Measurements from ENCODE around the gene WNK2. TPM values are rescaled to one million over a fixed set of nuclear protein-coding genes. Genes with fewer than 3 reads are reported as not detected.

The WNK2 gene
- total RNA-seq, 4 donors from 2014 or later, result 0.28 to 1.7 (median 0.47) TPM

GRCh38 chr9:93296889-93297480 is 113.0 kb downstream of the WNK2 start:
- ATAC-seq (ENCODE audit: low FRiP score), result no peak
- no peak for DNase-seq (ENCODE audit: low spot score)

DNA sequence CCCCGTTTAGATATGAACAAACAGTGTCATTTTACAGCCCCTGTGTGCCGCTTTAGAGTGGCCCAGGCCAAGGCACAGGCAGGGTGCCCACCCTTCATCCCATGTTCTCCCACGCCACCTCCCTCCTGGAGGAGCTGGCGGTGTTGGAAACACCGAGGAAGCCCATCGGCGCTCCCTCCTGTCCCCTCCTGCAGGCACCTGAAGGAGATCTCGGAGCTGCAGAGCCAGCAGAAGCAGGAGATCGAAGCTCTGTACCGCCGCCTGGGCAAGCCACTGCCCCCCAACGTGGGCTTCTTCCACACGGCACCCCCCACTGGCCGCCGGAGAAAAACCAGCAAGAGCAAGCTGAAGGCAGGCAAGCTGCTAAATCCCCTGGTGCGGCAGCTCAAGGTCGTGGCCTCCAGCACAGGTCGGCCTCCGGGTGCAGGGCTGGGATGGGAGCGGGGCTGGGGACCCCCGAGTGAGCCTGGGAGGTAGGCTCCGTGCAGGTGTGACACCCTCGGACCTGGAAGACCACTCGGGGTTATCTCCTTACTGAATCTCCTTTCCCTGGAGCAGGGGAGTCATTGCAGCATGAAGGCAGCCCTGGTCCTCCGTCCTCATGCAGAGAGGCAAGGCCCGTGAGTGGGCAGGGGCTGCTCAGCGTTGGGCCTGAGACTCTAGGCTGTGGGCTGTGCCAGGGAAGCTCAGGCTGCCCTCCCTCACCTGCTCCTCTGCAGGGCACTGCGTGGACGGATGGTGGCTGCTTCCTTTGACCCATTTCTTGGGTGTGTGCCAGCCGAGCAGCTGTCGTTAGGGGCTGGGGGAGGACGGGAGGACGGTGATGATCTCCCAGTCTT is 113.9 kb downstream of the WNK2 start:
- no peak for DNase-seq (ENCODE audit: low spot score)

More at GRCh38 chr9:93296889-93297480, 113.0 kb downstream of the WNK2 start:
- TF ChIP-seq, protein P1, sequence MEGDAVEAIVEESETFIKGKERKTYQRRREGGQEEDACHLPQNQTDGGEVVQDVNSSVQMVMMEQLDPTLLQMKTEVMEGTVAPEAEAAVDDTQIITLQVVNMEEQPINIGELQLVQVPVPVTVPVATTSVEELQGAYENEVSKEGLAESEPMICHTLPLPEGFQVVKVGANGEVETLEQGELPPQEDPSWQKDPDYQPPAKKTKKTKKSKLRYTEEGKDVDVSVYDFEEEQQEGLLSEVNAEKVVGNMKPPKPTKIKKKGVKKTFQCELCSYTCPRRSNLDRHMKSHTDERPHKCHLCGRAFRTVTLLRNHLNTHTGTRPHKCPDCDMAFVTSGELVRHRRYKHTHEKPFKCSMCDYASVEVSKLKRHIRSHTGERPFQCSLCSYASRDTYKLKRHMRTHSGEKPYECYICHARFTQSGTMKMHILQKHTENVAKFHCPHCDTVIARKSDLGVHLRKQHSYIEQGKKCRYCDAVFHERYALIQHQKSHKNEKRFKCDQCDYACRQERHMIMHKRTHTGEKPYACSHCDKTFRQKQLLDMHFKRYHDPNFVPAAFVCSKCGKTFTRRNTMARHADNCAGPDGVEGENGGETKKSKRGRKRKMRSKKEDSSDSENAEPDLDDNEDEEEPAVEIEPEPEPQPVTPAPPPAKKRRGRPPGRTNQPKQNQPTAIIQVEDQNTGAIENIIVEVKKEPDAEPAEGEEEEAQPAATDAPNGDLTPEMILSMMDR (IDR thresholded peaks at IDR 0.05), result no peak

DNA sequence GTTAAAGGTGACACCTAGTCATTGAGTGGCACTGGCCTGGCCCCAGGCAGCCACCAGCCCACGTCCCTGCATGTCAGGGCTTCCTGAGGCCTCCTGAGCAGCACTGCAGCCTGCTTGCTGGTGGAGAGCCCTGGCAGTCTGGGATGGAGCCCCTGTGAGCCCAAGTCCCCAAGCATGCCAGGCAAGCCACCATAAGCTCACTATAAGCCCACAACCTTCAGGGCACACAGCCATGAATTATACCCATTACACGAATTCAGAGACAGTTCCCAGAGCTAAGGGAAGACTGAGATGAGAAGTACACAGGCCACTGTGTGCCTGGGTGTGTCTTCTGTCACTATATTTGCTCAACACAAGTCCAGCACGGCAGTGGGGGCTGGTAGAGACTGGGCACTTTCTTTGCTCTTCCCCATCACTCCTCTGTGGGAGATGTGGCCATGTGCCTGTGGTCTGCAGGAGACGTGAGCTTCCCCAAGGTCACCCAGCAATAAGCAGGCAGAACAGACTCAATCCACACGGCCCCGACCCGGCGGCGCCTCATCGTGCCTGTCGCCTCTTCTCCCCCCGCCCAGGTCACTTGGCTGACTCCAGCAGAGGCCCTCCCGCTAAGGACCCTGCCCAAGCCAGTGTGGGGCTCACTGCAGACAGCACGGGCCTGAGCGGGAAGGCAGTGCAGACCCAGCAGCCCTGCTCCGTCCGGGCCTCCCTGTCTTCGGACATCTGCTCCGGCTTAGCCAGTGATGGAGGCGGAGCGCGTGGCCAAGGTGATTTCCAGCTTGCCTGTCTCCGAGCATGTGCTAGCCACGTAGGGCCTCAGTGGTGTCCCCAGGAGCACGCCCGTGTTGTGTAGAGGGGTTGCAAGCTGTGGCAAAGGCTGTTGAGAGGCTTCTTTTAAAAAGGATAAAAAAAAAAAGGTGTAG is 114.8 kb downstream of the WNK2 start:
- DNase-seq (ENCODE audit: low spot score) (no peak), ATAC-seq (ENCODE audit: low FRiP score) (no peak)
- TF ChIP-seq, protein P1 (IDR thresholded peaks at IDR 0.05), result no peak

More for the DNA sequence above, 113.9 kb downstream of the WNK2 start:
- TF ChIP-seq, protein P1 (IDR thresholded peaks at IDR 0.05), result no peak
- ATAC-seq (ENCODE audit: low FRiP score), result no peak

GRCh38 chr9:93299418-93300174 is 115.7 kb downstream of the WNK2 start:
- ATAC-seq (ENCODE audit: low FRiP score) (no peak), DNase-seq (ENCODE audit: low spot score) (no peak)
- TF ChIP-seq, protein P1 (IDR thresholded peaks at IDR 0.05), result no peak

GRCh38 chr9:93300175-93300572 is 116.2 kb downstream of the WNK2 start:
- DNase-seq (ENCODE audit: low spot score), result no peak

More at GRCh38 chr9:93300175-93300572, 116.2 kb downstream of the WNK2 start:
- no peak for ATAC-seq (ENCODE audit: low FRiP score)
- TF ChIP-seq, protein P1 (IDR thresholded peaks at IDR 0.05), result no peak

All from omental fat pad (tissue), 4 donors.